Occipital lobe (tissue), 2 donors: ENCODE measurements around the gene VWA5B1. TPM values are rescaled to one million over a fixed set of nuclear protein-coding genes. Genes with fewer than 3 reads are reported as not detected.
A peak's percentile ranks its signal among the peaks of the same experiment; 100 is the strongest.
"Not testable (repeated sequence)": the region's sequence is repeated elsewhere in the genome, so short reads cannot be mapped to it uniquely, and the experiment has no call there.

Experiments used
- DNase-seq: peaks from one replicate; lab custom pipeline; 2025; lab: John Stamatoyannopoulos, UW
- total RNA-seq: library from RNA; depleted of rRNA; stranded (reverse); fragments of >200 nt; gene quantifications from one replicate; pipeline ENCODE4 v1.2.3, GENCODE V29; 2014

Gene VWA5B1
- 0.16 TPM for total RNA-seq

- DNase-seq = no peak
Observed at GRCh38 chr1:20290624-20291597, at the start of gene VWA5B1. Gene VWA5B1, plus strand, starts transcription at chr1:20290875. Its CDS starts 19,727 bp downstream, at chr1:20310602.

GRCh38 chr1:20242890-20243479 is 47.7 kb upstream of the VWA5B1 start:
- DNase-seq = no peak

- no peak for DNase-seq
Observed at GRCh38 chr1:20248971-20249612, 41.6 kb upstream of the VWA5B1 start.

- no peak for DNase-seq
Observed at GRCh38 chr1:20250340-20250989, 40.2 kb upstream of the VWA5B1 start.

- no peak for DNase-seq
Observed at GRCh38 chr1:20252587-20252986, 38.1 kb upstream of the VWA5B1 start.

- DNase-seq = peak; percentile 62
Observed at GRCh38 chr1:20255666-20256065, 35.0 kb upstream of the VWA5B1 start.

- no peak for DNase-seq
Observed at GRCh38 chr1:20259646-20260045, 31.0 kb upstream of the VWA5B1 start.

- DNase-seq = no peak
Observed at GRCh38 chr1:20261095-20261494, 29.6 kb upstream of the VWA5B1 start.

- DNase-seq = no peak
Observed at GRCh38 chr1:20262810-20263534, 27.7 kb upstream of the VWA5B1 start.

- DNase-seq = no peak
Observed at GRCh38 chr1:20265250-20265649, 25.4 kb upstream of the VWA5B1 start.

GRCh38 chr1:20266141-20266540 is 24.5 kb upstream of the VWA5B1 start:
- DNase-seq = no peak

GRCh38 chr1:20266642-20267041 is 24.0 kb upstream of the VWA5B1 start:
- DNase-seq = no peak

GRCh38 chr1:20271498-20272400 is 18.9 kb upstream of the VWA5B1 start:
- DNase-seq = no peak

GRCh38 chr1:20273716-20274115 is 17.0 kb upstream of the VWA5B1 start:
- DNase-seq = not testable (repeated sequence)

GRCh38 chr1:20275319-20275925 is 15.3 kb upstream of the VWA5B1 start:
- no peak for DNase-seq

GRCh38 chr1:20276485-20277159 is 14.1 kb upstream of the VWA5B1 start:
- DNase-seq = no peak

GRCh38 chr1:20278692-20279130 is 12.0 kb upstream of the VWA5B1 start:
- no peak for DNase-seq

GRCh38 chr1:20279509-20279908 is 11.2 kb upstream of the VWA5B1 start:
- DNase-seq = no peak

- DNase-seq = no peak
Observed at GRCh38 chr1:20280341-20280740, 10.3 kb upstream of the VWA5B1 start.
